Measurements from ENCODE around the gene BRWD1.

The BRWD1 gene

GRCh38 chr21:39332175-39332574 lies 18.7 kb upstream of the BRWD1 start:
- no peak for DNase-seq (ENCODE audit: low read depth in 2 of 2)
- H3K4me3 ChIP-seq (replicated peaks in 1 of 2; ENCODE audit: low read depth in 2 of 2, low read length in 2 of 2): no peak overlapping the region
- no peak for TF ChIP-seq CTCF (IDR thresholded peaks at IDR 0.05; ENCODE audit: low read depth, low read length)

DNA sequence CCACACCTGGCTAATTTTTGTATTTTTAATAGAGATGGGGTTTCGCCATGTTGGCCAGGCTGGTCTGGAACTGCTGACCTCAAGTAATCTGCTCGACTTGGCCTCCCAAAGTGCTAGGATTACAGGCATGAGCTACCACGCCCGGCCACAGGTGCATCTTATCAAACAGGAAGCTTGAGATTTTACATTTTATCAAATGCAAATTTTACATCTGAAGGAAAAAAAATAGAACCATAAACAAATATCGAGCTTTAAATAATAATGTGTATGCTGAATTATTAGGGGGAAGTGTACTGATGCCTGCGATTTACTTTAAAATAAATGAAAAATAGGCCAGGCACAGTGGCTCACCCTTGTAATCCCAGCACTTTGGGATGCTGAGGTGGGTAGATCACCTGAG lies 16.6 kb upstream of the BRWD1 start:
- DNase-seq (ENCODE audit: low read depth in 2 of 2): no peak
- TF ChIP-seq CTCF (IDR thresholded peaks at IDR 0.05; ENCODE audit: low read depth, low read length): no peak
- no peak overlapping the region for H3K4me3 ChIP-seq (replicated peaks in 1 of 2; ENCODE audit: low read depth in 2 of 2, low read length in 2 of 2)

DNA sequence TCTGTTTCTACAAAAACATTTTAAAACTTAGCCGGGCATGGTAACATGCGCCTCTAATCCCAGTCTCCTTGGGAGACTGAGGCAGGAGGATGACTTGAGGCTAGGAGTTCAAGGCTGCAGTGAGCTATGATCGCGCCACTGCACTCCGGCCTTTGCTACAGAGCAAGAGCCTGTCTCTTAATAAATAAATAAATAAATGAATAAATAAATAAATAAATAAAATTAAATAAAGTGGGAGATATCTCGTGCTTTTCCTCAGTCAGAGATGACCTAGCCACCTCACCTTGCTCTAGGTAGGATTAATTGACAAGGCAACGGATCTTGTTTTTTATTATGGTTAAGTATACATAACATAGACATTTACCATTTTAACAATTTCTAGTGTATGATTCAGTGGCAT lies 14.3 kb upstream of the BRWD1 start:
- DNase-seq (ENCODE audit: low read depth in 2 of 2): no peak
- TF ChIP-seq CTCF (IDR thresholded peaks at IDR 0.05; ENCODE audit: low read depth, low read length): no peak
- H3K4me3 ChIP-seq (replicated peaks in 1 of 2; ENCODE audit: low read depth in 2 of 2, low read length in 2 of 2): no peak overlapping the region

- DNase-seq (ENCODE audit: low read depth in 2 of 2): no peak
- TF ChIP-seq CTCF (IDR thresholded peaks at IDR 0.05; ENCODE audit: low read depth, low read length): no peak
- H3K4me3 ChIP-seq (replicated peaks in 1 of 2; ENCODE audit: low read depth in 2 of 2, low read length in 2 of 2): no peak overlapping the region
These were observed 13.3 kb upstream of the BRWD1 start for GRCh38 chr21:39326607-39327307.

DNA sequence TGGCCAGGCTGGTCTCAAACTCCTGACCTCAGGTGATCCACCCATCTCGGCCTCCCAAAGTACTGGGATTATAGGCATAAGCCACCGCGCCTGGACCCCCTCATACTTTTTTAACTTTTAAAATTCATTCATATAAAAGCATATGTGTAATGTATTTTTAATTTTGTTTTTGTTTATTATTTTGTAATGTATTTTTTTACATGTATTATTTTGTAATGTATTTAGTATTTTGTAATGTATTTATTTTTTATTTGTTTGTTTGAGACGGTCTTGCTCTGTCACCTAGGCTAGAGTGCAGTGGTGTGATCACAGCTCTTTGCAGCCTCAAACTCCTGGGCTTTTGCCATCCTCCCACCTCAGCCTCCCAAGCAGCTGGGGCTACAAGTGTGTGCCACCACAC lies 12.0 kb upstream of the BRWD1 start:
- H3K4me3 ChIP-seq (replicated peaks in 1 of 2; ENCODE audit: low read depth in 2 of 2, low read length in 2 of 2): no peak overlapping the region
- no peak for TF ChIP-seq CTCF (IDR thresholded peaks at IDR 0.05; ENCODE audit: low read depth, low read length)
- no peak for DNase-seq (ENCODE audit: low read depth in 2 of 2)

- no peak for TF ChIP-seq CTCF (IDR thresholded peaks at IDR 0.05; ENCODE audit: low read depth, low read length)
- DNase-seq (ENCODE audit: low read depth in 2 of 2): no peak
- no peak overlapping the region for H3K4me3 ChIP-seq (replicated peaks in 1 of 2; ENCODE audit: low read depth in 2 of 2, low read length in 2 of 2)
These were observed 8.0 kb upstream of the BRWD1 start for GRCh38 chr21:39321424-39321823.

DNA sequence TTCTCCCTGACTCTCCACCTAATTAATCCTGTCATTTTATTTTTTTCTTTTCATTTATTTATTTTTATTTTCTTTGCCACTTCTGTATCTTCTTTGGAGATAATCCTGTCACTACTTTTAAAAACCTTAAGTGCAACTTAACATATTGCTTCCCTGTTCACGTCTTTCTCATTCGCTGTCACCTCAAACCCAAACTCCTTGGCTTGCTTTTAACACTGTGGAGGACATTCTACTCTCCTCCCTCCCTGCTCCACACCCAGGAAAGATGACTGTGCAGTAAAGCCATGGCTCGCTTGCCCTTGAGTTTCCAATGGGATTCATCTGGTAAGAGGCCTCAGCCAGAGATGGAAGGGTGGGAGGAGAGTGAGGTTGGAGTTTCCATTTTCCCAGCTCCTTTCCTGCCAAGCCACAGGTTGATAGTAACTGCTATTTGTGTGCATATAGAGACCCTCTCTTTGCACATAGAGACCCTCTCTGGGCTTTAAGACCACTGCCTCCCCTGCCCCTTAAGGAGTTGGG lies 6.4 kb upstream of the BRWD1 start:
- DNase-seq (ENCODE audit: low read depth in 2 of 2): peak; percentile 30 to 49
- no peak overlapping the region for H3K4me3 ChIP-seq (replicated peaks in 1 of 2; ENCODE audit: low read depth in 2 of 2, low read length in 2 of 2)
- no peak for TF ChIP-seq CTCF (IDR thresholded peaks at IDR 0.05; ENCODE audit: low read depth, low read length)
